NOMO-1 treated with DMSO at 0.1 percent for 48 hours (cell line): ENCODE data around the gene CACNG4.

Experiments
- DNase-seq: peaks from one replicate; lab custom pipeline; 2025; ENCODE audit not compliant: unreplicated experiment; lab: John Stamatoyannopoulos, UW

The CACNG4 gene

GRCh38 chr17:67015001-67015400, 50.5 kb downstream of the CACNG4 start:
- no peak for DNase-seq

- no peak for DNase-seq
Observed at GRCh38 chr17:67016039-67016762, 51.7 kb downstream of the CACNG4 start.

GRCh38 chr17:67017910-67018309, 53.4 kb downstream of the CACNG4 start:
- DNase-seq = no peak

- DNase-seq = no peak
Observed at GRCh38 chr17:67018471-67019434, 54.2 kb downstream of the CACNG4 start.

GRCh38 chr17:67019809-67020208, 55.3 kb downstream of the CACNG4 start:
- no peak for DNase-seq

GRCh38 chr17:67020293-67020766, 55.8 kb downstream of the CACNG4 start:
- DNase-seq = no peak

- DNase-seq = no peak
Observed at GRCh38 chr17:67021196-67021595, 56.7 kb downstream of the CACNG4 start.

GRCh38 chr17:67021743-67022450, 57.4 kb downstream of the CACNG4 start:
- no peak for DNase-seq

- DNase-seq = no peak
Observed at GRCh38 chr17:67022451-67022810, 57.9 kb downstream of the CACNG4 start.

- no peak for DNase-seq
Observed at GRCh38 chr17:67024736-67025135, 60.2 kb downstream of the CACNG4 start.

GRCh38 chr17:67025216-67025792, 60.8 kb downstream of the CACNG4 start:
- DNase-seq = no peak

GRCh38 chr17:67026341-67026740, 61.8 kb downstream of the CACNG4 start:
- no peak for DNase-seq

- DNase-seq = no peak
Observed at GRCh38 chr17:67027031-67027628, 62.6 kb downstream of the CACNG4 start.

- no peak for DNase-seq
Observed at GRCh38 chr17:67030641-67031040, 66.1 kb downstream of the CACNG4 start.

- no peak for DNase-seq
Observed at GRCh38 chr17:67032382-67032781, 67.9 kb downstream of the CACNG4 start.

GRCh38 chr17:67032985-67033384, 68.5 kb downstream of the CACNG4 start:
- no peak for DNase-seq

- DNase-seq = no peak
Observed at GRCh38 chr17:67033613-67034012, 69.1 kb downstream of the CACNG4 start.

GRCh38 chr17:67035131-67036083, 70.9 kb downstream of the CACNG4 start:
- no peak for DNase-seq

- no peak for DNase-seq
Observed at GRCh38 chr17:67038861-67039365, 74.4 kb downstream of the CACNG4 start.
